PC-3 (cell line): ENCODE data around the gene THAP4. TPM values are rescaled to one million over a fixed set of nuclear protein-coding genes. Genes with fewer than 3 reads are reported as not detected.
A peak's percentile ranks its signal among the peaks of the same experiment; 100 is the strongest.

ENCODE experiments used
- ATAC-seq: fragments of 200-7000 bp; cut with Tn5 transposase; 2 replicates; pipeline ENCODE4 v1.9.1; 2020; ENCODE audit warnings: mild to moderate bottlenecking, moderate library complexity
- BruUV-seq: library from RNA; stranded (reverse); fragments of 400-500 nt; replicated peaks from 2 replicates; lab custom pipeline; 2021; lab: Mats Ljungman, UMichigan
- CTCF ChIA-PET: fragments of 300-600 bp; sonication (Branson Sonifier 250); formaldehyde crosslinking; loops from one replicate; lab custom pipeline; 2022; ENCODE audit warnings: antibody characterized with exemption; lab: Charles Lee
- POLR2A ChIA-PET: fragments of 300-600 bp; sonication (Branson Sonifier 250); formaldehyde crosslinking; loops from one replicate; lab custom pipeline; 2022; ENCODE audit warnings: antibody characterized with exemption; ENCODE audit not compliant: unreplicated experiment; lab: Charles Lee
- DNase-seq: peaks from one replicate; pipeline ENCODE4 v3.0.0-alpha.2; 2015
- H2AFZ ChIP-seq: fragments of 300-600 bp; sonication (generic); 2 replicates; pipeline ENCODE4 v1.6.0; 2016; ENCODE audit warnings: antibody characterized with exemption, low read length
- H3F3A ChIP-seq: fragments of 300-600 bp; sonication (generic); one replicate; pipeline ENCODE4 v1.6.0; 2017; ENCODE audit warnings: antibody characterized with exemption, low read length, control low read depth, mild to moderate bottlenecking; ENCODE audit not compliant: unreplicated experiment
- H3K27ac ChIP-seq: fragments of 300-600 bp; sonication (generic); 2 replicates; pipeline ENCODE4 v1.5.1; 2016; ENCODE audit warnings: mild to moderate bottlenecking, low read length
- H3K27me3 ChIP-seq: fragments of 300-600 bp; sonication (generic); 2 replicates; pipeline ENCODE4 v1.6.1; 2016; ENCODE audit warnings: low read length, mixed read lengths
- H3K36me3 ChIP-seq: fragments of 300-600 bp; sonication (generic); 2 replicates; pipeline ENCODE4 v1.6.1; 2016; ENCODE audit warnings: low read depth, mixed run types, low read length, mixed read lengths
- H3K4me1 ChIP-seq: fragments of 300-600 bp; sonication (generic); 2 replicates; pipeline ENCODE4 v1.5.1; 2016; ENCODE audit warnings: low read length; ENCODE audit not compliant: insufficient read depth
- H3K4me2 ChIP-seq: fragments of 300-600 bp; sonication (generic); 2 replicates; pipeline ENCODE4 v1.6.0; 2016; ENCODE audit warnings: low read length
- H3K4me3 ChIP-seq: fragments of 300-600 bp; sonication (generic); 2 replicates; pipeline ENCODE4 v1.5.1; 2016; ENCODE audit warnings: mild to moderate bottlenecking, low read length, mixed read lengths
- H3K79me2 ChIP-seq: fragments of 300-600 bp; sonication (generic); 2 replicates; pipeline ENCODE4 v1.6.1; 2017; ENCODE audit warnings: low read length, mixed read lengths
- H3K9ac ChIP-seq: fragments of 300-600 bp; sonication (generic); 2 replicates; pipeline ENCODE4 v1.6.0; 2016; ENCODE audit warnings: mild to moderate bottlenecking, low read length
- H3K9me2 ChIP-seq: fragments of 300-600 bp; sonication (generic); replicated peaks from 2 replicates; pipeline ENCODE4 v1.6.1; 2016; ENCODE audit warnings: mixed run types, low read length, mixed read lengths
- H3K9me3 ChIP-seq: fragments of 300-600 bp; sonication (generic); 2 replicates; pipeline ENCODE4 v1.6.1; 2016; ENCODE audit warnings: low read length, mixed read lengths
- H4K20me1 ChIP-seq: fragments of 300-600 bp; sonication (generic); 2 replicates; pipeline ENCODE4 v1.6.1; 2016; ENCODE audit warnings: low read length, mixed read lengths
- CTCF ChIP-seq: fragments of 300-600 bp; sonication (generic); conservative IDR thresholded peaks from 2 replicates; pipeline ENCODE4 v1.5.1; 2017; ENCODE audit warnings: antibody characterized with exemption, low read depth, mild to moderate bottlenecking, low read length
- EZH2 ChIP-seq: fragments of 300-600 bp; sonication (generic); IDR thresholded peaks from one replicate; pipeline ENCODE4 v1.6.1; 2017; ENCODE audit warnings: antibody characterized with exemption, mild to moderate bottlenecking, low read length; ENCODE audit not compliant: unreplicated experiment
- EZH2phosphoT487 ChIP-seq: fragments of 300-600 bp; sonication (generic); IDR thresholded peaks from 2 replicates; pipeline ENCODE4 v1.6.1; 2018; ENCODE audit warnings: mild to moderate bottlenecking, antibody characterized with exemption, low read length, borderline replicate concordance
- intact Hi-C: fragments of 100-400 bp; cut with micrococcal nuclease; formaldehyde crosslinking; loops from 2 replicates; pipeline ENCODE4 v1.9.0; 2023
- total RNA-seq: library from RNA; depleted of rRNA; stranded (reverse); fragments of >200 nt; gene quantifications from 2 replicates; pipeline ENCODE4 v1.2.3, GENCODE V29; 2014

THAP4 gene
- total RNA-seq, 1 experiment from 2014 or later: 75.1 TPM

- Histone ChIP-seq H3K4me1 (peaks cover 5% of the 10 kb centered on the region; the same call in 1 of the 2 replicates), H3K9me2 (no peaks in the 10 kb centered on the region), H3K9ac (no peak overlapping the region), H3K9me3 (peaks cover 8% of the 10 kb centered on the region), H3K79me2 (0 out of 2 replicates have a peak, but pooled peaks cover 3% of the 10 kb centered on the region), H3K4me3 (no peak overlapping the region), H4K20me1 (no peaks in the 10 kb centered on the region), H3K27me3 (no peaks in the 10 kb centered on the region), H3F3A (no peaks in the 10 kb centered on the region), H2AFZ (no peak overlapping the region), H3K4me2 (no peak overlapping the region), H3K27ac (no peak overlapping the region), H3K36me3 (peaks cover 38% of the 10 kb centered on the region)
- no peak for TF ChIP-seq CTCF
- no peak for TF ChIP-seq EZH2
- TF ChIP-seq EZH2phosphoT487: no peak
- peak; percentile 36 for DNase-seq
- no TSS peak for BruUV-seq
- CTCF ChIA-PET: no interaction called here
- intact Hi-C loops: no loop called here
- POLR2A ChIA-PET: no interaction called here
- ATAC-seq: peak; percentile 43
These were observed 52.5 kb downstream of the THAP4 start for GRCh38 chr2:241584436-241584835.

- Histone ChIP-seq H3K4me3 (no peak overlapping the region), H3K27me3 (no peaks in the 10 kb centered on the region), H3F3A (no peaks in the 10 kb centered on the region), H3K9me2 (no peaks in the 10 kb centered on the region), H3K4me2 (no peak overlapping the region), H3K4me1 (peaks cover 5% of the 10 kb centered on the region; the same call in 1 of the 2 replicates), H4K20me1 (no peaks in the 10 kb centered on the region), H3K9ac (no peak overlapping the region), H2AFZ (no peak overlapping the region), H3K27ac (no peak overlapping the region), H3K9me3 (peaks cover 8% of the 10 kb centered on the region), H3K36me3 (peaks cover 32% of the 10 kb centered on the region), H3K79me2 (no peaks in the 10 kb centered on the region)
- ChIA-PET CTCF (no interaction called here), POLR2A (no interaction called here)
- DNase-seq (no peak), ATAC-seq (no peak)
- TF ChIP-seq EZH2phosphoT487: no peak
- no peak for TF ChIP-seq EZH2
- no peak for TF ChIP-seq CTCF
- no TSS peak for BruUV-seq
- intact Hi-C loops: no loop called here
These were observed 54.2 kb downstream of the THAP4 start for GRCh38 chr2:241582806-241583205.

GRCh38 chr2:241582328-241582727, 54.6 kb downstream of the THAP4 start:
- no peak for TF ChIP-seq CTCF
- Histone ChIP-seq H3K4me3 (no peak overlapping the region), H3K9ac (no peak overlapping the region), H3K79me2 (no peaks in the 10 kb centered on the region), H3K27ac (no peak overlapping the region), H4K20me1 (no peaks in the 10 kb centered on the region), H3K9me2 (no peaks in the 10 kb centered on the region), H3K9me3 (peaks cover 8% of the 10 kb centered on the region), H3F3A (no peaks in the 10 kb centered on the region), H2AFZ (no peak overlapping the region), H3K4me1 (peaks cover 5% of the 10 kb centered on the region; the same call in 1 of the 2 replicates), H3K27me3 (no peaks in the 10 kb centered on the region), H3K4me2 (no peak overlapping the region), H3K36me3 (peaks cover 30% of the 10 kb centered on the region)
- no TSS peak for BruUV-seq
- ATAC-seq (no peak), DNase-seq (no peak)
- CTCF ChIA-PET: no interaction called here
- intact Hi-C loops: no loop called here
- POLR2A ChIA-PET: no interaction called here
